ENCODE data around the gene CSNK1G2.

DNA sequence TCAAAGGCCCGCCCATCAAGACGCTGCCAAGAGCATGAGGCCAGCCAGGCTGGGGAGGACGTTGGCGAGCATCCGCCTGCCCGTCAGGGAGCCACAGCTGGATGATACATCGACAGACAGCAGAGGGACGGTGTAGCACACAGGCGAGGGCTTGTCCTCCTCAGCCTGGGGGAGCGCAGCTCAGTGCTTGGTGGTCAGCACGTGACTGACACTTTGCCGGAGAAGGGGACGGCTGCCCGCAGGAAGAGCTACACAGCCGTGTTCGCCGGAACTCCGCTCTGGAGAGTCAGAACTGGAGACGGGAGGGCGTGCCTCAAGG is 34.1 kb downstream of the CSNK1G2 start:
- no peak for TF ChIP-seq EP300 (IDR thresholded peaks at IDR 0.05; ENCODE audit: low read depth)
- TF ChIP-seq, protein P1, sequence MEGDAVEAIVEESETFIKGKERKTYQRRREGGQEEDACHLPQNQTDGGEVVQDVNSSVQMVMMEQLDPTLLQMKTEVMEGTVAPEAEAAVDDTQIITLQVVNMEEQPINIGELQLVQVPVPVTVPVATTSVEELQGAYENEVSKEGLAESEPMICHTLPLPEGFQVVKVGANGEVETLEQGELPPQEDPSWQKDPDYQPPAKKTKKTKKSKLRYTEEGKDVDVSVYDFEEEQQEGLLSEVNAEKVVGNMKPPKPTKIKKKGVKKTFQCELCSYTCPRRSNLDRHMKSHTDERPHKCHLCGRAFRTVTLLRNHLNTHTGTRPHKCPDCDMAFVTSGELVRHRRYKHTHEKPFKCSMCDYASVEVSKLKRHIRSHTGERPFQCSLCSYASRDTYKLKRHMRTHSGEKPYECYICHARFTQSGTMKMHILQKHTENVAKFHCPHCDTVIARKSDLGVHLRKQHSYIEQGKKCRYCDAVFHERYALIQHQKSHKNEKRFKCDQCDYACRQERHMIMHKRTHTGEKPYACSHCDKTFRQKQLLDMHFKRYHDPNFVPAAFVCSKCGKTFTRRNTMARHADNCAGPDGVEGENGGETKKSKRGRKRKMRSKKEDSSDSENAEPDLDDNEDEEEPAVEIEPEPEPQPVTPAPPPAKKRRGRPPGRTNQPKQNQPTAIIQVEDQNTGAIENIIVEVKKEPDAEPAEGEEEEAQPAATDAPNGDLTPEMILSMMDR (IDR thresholded peaks at IDR 0.05), result no peak
